Smooth muscle cell (in vitro differentiated cells): ENCODE results near the gene CABYR. TPM values are rescaled to one million over a fixed set of nuclear protein-coding genes. Genes with fewer than 3 reads are reported as not detected.

Experiments used
- DNase-seq: peaks from one replicate; lab custom pipeline; 2025; ENCODE audit not compliant: unreplicated experiment; lab: John Stamatoyannopoulos, UW
- H2AFZ ChIP-seq: fragments of 200-600 bp; sonication (generic); 2 replicates; pipeline ENCODE4 v1.6.0; 2016; ENCODE audit warnings: antibody characterized with exemption, low read depth, mild to moderate bottlenecking
- H3F3A ChIP-seq: fragments of 200-600 bp; sonication (generic); 2 replicates; pipeline ENCODE4 v1.6.0; 2017; ENCODE audit warnings: antibody characterized with exemption, low read depth
- H3K27ac ChIP-seq: fragments of 200-600 bp; sonication (generic); 2 replicates; pipeline ENCODE4 v1.5.1; 2016; ENCODE audit warnings: low read depth, mild to moderate bottlenecking
- H3K27me3 ChIP-seq: fragments of 200-600 bp; sonication (generic); 2 replicates; pipeline ENCODE4 v1.6.1; 2016; ENCODE audit warnings: low read depth, mild to moderate bottlenecking
- H3K36me3 ChIP-seq: fragments of 200-600 bp; sonication (generic); 2 replicates; pipeline ENCODE4 v1.5.1; 2016; ENCODE audit warnings: low read depth
- H3K4me1 ChIP-seq: fragments of 200-600 bp; sonication (generic); 2 replicates; pipeline ENCODE4 v1.5.1; 2016; ENCODE audit warnings: low read depth
- H3K4me2 ChIP-seq: fragments of 200-600 bp; sonication (generic); 2 replicates; pipeline ENCODE4 v1.6.0; 2016; ENCODE audit warnings: mild to moderate bottlenecking
- H3K4me3 ChIP-seq: fragments of 200-600 bp; sonication (generic); 2 replicates; pipeline ENCODE4 v1.5.1; 2016; ENCODE audit warnings: mild to moderate bottlenecking
- H3K79me2 ChIP-seq: fragments of 200-600 bp; sonication (generic); 2 replicates; pipeline ENCODE4 v1.6.0; 2016; ENCODE audit warnings: low read depth, mild to moderate bottlenecking
- H3K9ac ChIP-seq: fragments of 200-600 bp; sonication (generic); 2 replicates; pipeline ENCODE4 v1.6.0; 2016; ENCODE audit warnings: low read depth
- H3K9me3 ChIP-seq: fragments of 200-600 bp; sonication (generic); replicated peaks from 2 replicates; pipeline ENCODE4 v1.5.1; 2016; ENCODE audit warnings: low read depth
- H4K20me1 ChIP-seq: fragments of 200-600 bp; sonication (generic); 2 replicates; pipeline ENCODE4 v1.6.0; 2016; ENCODE audit warnings: low read depth
- CTCF ChIP-seq: fragments of 200-600 bp; sonication (generic); IDR thresholded peaks from 2 replicates; pipeline ENCODE4 v1.5.1; 2017; ENCODE audit warnings: borderline replicate concordance, mild to moderate bottlenecking, antibody characterized with exemption; ENCODE audit not compliant: insufficient read depth, poor library complexity, severe bottlenecking
- WGBS: methylation state at CpG from one replicate; pipeline ENCODE4 v1.1.7; 2016; ENCODE audit warnings: low lambda C conversion rate; 5-methylcytosine and 5-hydroxymethylcytosine counted together
- polyA plus RNA-seq: library from polyadenylated mRNA; unstranded; fragments of >200 nt; fragmentation: Nextera tagmentation; extraction: Ambion mirVana; gene quantifications from 2 replicates; pipeline ENCODE4 v1.2.1, GENCODE V29; 2016
- total RNA-seq: library from RNA; depleted of rRNA; stranded (reverse); fragments of >200 nt; gene quantifications from 2 replicates; pipeline ENCODE4 v1.2.3, GENCODE V29; 2014

Gene CABYR
- total and polyA plus RNA-seq, 2 experiments from 2014 or later = 4.0 to 7.0 TPM

- H3K9me3 ChIP-seq = no peaks in the 10 kb centered on the region
- TF ChIP-seq CTCF = no peak
- H3K9ac ChIP-seq = no peak overlapping the region
- no peaks in the 10 kb centered on the region for H3F3A ChIP-seq
- H3K36me3 ChIP-seq = no peaks in the 10 kb centered on the region
- no peaks in the 10 kb centered on the region for H3K79me2 ChIP-seq
- 74% methylated on average over 4 of the region's 4 CpGs for WGBS
- no peak overlapping the region for H3K4me2 ChIP-seq
- no peaks in the 10 kb centered on the region for H3K4me1 ChIP-seq
- H3K4me3 ChIP-seq = no peak overlapping the region
- H4K20me1 ChIP-seq = no peaks in the 10 kb centered on the region
- H3K27me3 ChIP-seq = no peaks in the 10 kb centered on the region
- no peak for DNase-seq
- no peak overlapping the region for H2AFZ ChIP-seq
- no peak overlapping the region for H3K27ac ChIP-seq
These were observed 34.4 kb upstream of the CABYR start for GRCh38 chr18:24104486-24104885.

DNA sequence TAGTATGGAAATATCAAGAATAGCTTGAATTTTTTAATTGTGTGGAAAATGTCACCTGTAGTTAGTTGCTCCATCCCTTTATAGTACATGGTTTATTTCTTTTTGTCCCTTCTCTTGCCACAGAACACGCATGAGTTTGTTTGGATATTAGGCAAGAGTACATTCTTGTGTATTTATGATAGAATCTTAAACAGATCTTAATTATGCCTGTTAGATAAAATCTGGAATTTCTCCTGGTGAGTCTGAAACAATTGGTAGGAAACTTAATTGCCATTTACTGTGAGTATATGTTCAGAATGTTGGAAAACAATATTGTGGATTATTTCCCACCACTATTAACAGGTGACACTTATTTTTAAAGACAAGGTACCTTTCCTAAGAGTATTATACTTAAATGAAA lies 30.2 kb upstream of the CABYR start:
- H3K4me3 ChIP-seq = no peak overlapping the region
- H3K9me3 ChIP-seq = no peaks in the 10 kb centered on the region
- no peak overlapping the region for H3K27ac ChIP-seq
- H4K20me1 ChIP-seq = no peaks in the 10 kb centered on the region
- 82% methylated on average over 1 of the region's 1 CpG for WGBS
- no peaks in the 10 kb centered on the region for H3K36me3 ChIP-seq
- no peak for DNase-seq
- H3K4me1 ChIP-seq = no peaks in the 10 kb centered on the region
- no peak overlapping the region for H3K4me2 ChIP-seq
- no peaks in the 10 kb centered on the region for H3F3A ChIP-seq
- no peak for TF ChIP-seq CTCF
- no peaks in the 10 kb centered on the region for H3K27me3 ChIP-seq
- no peaks in the 10 kb centered on the region for H3K79me2 ChIP-seq
- no peak overlapping the region for H2AFZ ChIP-seq
- no peak overlapping the region for H3K9ac ChIP-seq

GRCh38 chr18:24111936-24112335 lies 26.9 kb upstream of the CABYR start:
- H3K4me1 ChIP-seq = no peaks in the 10 kb centered on the region
- TF ChIP-seq CTCF = no peak
- 88% methylated on average over 2 of the region's 2 CpGs for WGBS

GRCh38 chr18:24112464-24112863 lies 26.4 kb upstream of the CABYR start:
- H3K27me3 ChIP-seq = no peaks in the 10 kb centered on the region
- no peaks in the 10 kb centered on the region for H4K20me1 ChIP-seq
- H3F3A ChIP-seq = no peaks in the 10 kb centered on the region
- no peak overlapping the region for H2AFZ ChIP-seq
- no peak overlapping the region for H3K4me3 ChIP-seq
- no peak for TF ChIP-seq CTCF
- H3K4me2 ChIP-seq = no peak overlapping the region
- DNase-seq = no peak
- WGBS = 95% methylated on average over 4 of the region's 4 CpGs
- H3K4me1 ChIP-seq = no peaks in the 10 kb centered on the region
- no peaks in the 10 kb centered on the region for H3K79me2 ChIP-seq
- no peak overlapping the region for H3K9ac ChIP-seq
- no peaks in the 10 kb centered on the region for H3K9me3 ChIP-seq
- H3K36me3 ChIP-seq = no peaks in the 10 kb centered on the region
- H3K27ac ChIP-seq = no peak overlapping the region

More at GRCh38 chr18:24111936-24112335, 26.9 kb upstream of the CABYR start:
- H3K27ac ChIP-seq = no peak overlapping the region
- no peak overlapping the region for H3K4me3 ChIP-seq
- H3K9ac ChIP-seq = no peak overlapping the region
- H3K4me2 ChIP-seq = no peak overlapping the region
- H3K27me3 ChIP-seq = no peaks in the 10 kb centered on the region
- no peak overlapping the region for H2AFZ ChIP-seq
- no peaks in the 10 kb centered on the region for H3F3A ChIP-seq
- H4K20me1 ChIP-seq = no peaks in the 10 kb centered on the region
- H3K79me2 ChIP-seq = no peaks in the 10 kb centered on the region
- no peak for DNase-seq
- H3K36me3 ChIP-seq = no peaks in the 10 kb centered on the region
- no peaks in the 10 kb centered on the region for H3K9me3 ChIP-seq
